ENCODE measurements around the gene ADGRL3. TPM values are rescaled to one million over a fixed set of nuclear protein-coding genes. Genes with fewer than 3 reads are reported as not detected.

Gene ADGRL3
- total RNA-seq, 1 donor from 2014 or later, result 31.3 TPM

DNA sequence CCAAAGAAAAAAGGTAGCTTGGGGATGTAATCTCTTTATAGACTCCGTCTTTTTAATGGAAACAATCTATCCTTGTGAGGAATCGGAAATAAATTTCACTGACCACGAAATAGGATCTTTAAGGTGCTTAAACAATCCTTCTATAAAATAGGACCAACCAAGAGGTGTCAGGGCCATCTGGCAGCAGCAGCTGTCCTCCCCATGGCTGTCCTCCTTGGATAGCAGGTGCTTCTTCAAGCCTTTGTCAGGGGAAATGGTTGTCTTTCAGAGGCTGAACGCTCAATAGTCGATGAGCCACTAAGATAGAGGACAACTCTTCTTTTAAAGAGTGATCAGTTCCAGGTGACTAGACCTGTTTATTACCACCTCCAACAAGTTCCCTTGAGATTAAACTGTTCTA is 231.0 kb downstream of the ADGRL3 start:
- Mint-ChIP-seq H3K4me3 (ENCODE audit: unreplicated experiment) (no peak overlapping the region), H3K4me1 (ENCODE audit: low read depth, unreplicated experiment) (no peaks in the 10 kb centered on the region), H3K36me3 (ENCODE audit: low read depth, unreplicated experiment) (peaks cover 2% of the 10 kb centered on the region), H3K27me3 (ENCODE audit: low read depth, unreplicated experiment) (no peaks in the 10 kb centered on the region), H3K27ac (ENCODE audit: unreplicated experiment) (no peak overlapping the region), H3K9me3 (ENCODE audit: unreplicated experiment) (no peaks in the 10 kb centered on the region)
- Histone ChIP-seq H3K79me2 (ENCODE audit: insufficient read depth, low read length) (no peaks in the 10 kb centered on the region), H2AFZ (ENCODE audit: low read depth, low read length) (no peak overlapping the region), H3K27ac (ENCODE audit: low read depth, low read length) (no peak overlapping the region), H3K9ac (ENCODE audit: low read length) (no peak overlapping the region), H3K36me3 (ENCODE audit: insufficient read depth, low read length) (no peaks in the 10 kb centered on the region), H3K27me3 (ENCODE audit: insufficient read depth, low read length) (no peaks in the 10 kb centered on the region), H3K4me2 (ENCODE audit: low read length) (no peak overlapping the region), H3K4me3 (ENCODE audit: insufficient read depth, low read depth, low read length) (no peak overlapping the region), H4K20me1 (ENCODE audit: insufficient read depth, low read length) (no peaks in the 10 kb centered on the region), H3K4me1 (ENCODE audit: insufficient read depth, low read length) (no peaks in the 10 kb centered on the region), H3K9me3 (ENCODE audit: insufficient read depth, low read depth, low read length) (no peaks in the 10 kb centered on the region)
- no peak for FAIRE-seq
- no peak for TF ChIP-seq EZH2 (IDR thresholded peaks at IDR 0.05; ENCODE audit: insufficient read depth, low read length)
- TF ChIP-seq, protein P1, sequence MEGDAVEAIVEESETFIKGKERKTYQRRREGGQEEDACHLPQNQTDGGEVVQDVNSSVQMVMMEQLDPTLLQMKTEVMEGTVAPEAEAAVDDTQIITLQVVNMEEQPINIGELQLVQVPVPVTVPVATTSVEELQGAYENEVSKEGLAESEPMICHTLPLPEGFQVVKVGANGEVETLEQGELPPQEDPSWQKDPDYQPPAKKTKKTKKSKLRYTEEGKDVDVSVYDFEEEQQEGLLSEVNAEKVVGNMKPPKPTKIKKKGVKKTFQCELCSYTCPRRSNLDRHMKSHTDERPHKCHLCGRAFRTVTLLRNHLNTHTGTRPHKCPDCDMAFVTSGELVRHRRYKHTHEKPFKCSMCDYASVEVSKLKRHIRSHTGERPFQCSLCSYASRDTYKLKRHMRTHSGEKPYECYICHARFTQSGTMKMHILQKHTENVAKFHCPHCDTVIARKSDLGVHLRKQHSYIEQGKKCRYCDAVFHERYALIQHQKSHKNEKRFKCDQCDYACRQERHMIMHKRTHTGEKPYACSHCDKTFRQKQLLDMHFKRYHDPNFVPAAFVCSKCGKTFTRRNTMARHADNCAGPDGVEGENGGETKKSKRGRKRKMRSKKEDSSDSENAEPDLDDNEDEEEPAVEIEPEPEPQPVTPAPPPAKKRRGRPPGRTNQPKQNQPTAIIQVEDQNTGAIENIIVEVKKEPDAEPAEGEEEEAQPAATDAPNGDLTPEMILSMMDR (IDR thresholded peaks at IDR 0.05; ENCODE audit: insufficient read depth, low read depth, low read length), result no peak
- DNase-seq (ENCODE audit: low read depth), result no peak

DNA sequence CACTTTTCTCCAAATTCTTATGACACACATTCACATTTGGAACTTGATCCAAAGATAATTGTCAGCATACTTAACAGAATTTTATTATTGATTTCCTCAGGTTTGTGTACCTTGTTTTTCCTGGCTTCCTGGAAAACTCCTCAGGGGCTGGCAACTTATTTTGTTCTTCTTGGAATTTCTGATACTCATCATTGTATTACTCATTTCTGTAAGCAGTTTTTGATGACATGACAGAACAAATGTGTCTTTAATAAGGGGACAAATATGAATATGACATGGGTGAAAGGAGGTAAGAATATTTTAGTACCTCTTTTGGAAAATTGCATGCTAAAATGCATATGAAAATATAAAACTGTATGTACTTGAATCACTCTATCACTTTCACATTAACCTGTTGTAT is 237.8 kb downstream of the ADGRL3 start:
- H3K79me2 ChIP-seq (ENCODE audit: insufficient read depth, low read length), result no peaks in the 10 kb centered on the region
- H4K20me1 ChIP-seq (ENCODE audit: insufficient read depth, low read length), result no peaks in the 10 kb centered on the region
- no peak overlapping the region for H3K4me2 ChIP-seq (ENCODE audit: low read length)
- no peaks in the 10 kb centered on the region for H3K4me1 ChIP-seq (ENCODE audit: insufficient read depth, low read length)
- Mint-ChIP-seq H3K4me3 (ENCODE audit: unreplicated experiment) (no peak overlapping the region), H3K9me3 (ENCODE audit: unreplicated experiment) (no peaks in the 10 kb centered on the region), H3K27ac (ENCODE audit: unreplicated experiment) (no peak overlapping the region), H3K36me3 (ENCODE audit: low read depth, unreplicated experiment) (no peaks in the 10 kb centered on the region), H3K4me1 (ENCODE audit: low read depth, unreplicated experiment) (peaks cover 7% of the 10 kb centered on the region), H3K27me3 (ENCODE audit: low read depth, unreplicated experiment) (no peaks in the 10 kb centered on the region)
- H2AFZ ChIP-seq (ENCODE audit: low read depth, low read length), result no peak overlapping the region
- no peaks in the 10 kb centered on the region for H3K36me3 ChIP-seq (ENCODE audit: insufficient read depth, low read length)
- no peak for FAIRE-seq
- H3K27ac ChIP-seq (ENCODE audit: low read depth, low read length), result no peak overlapping the region
- H3K4me3 ChIP-seq (ENCODE audit: insufficient read depth, low read depth, low read length), result no peak overlapping the region
- TF ChIP-seq, protein P1 (IDR thresholded peaks at IDR 0.05; ENCODE audit: insufficient read depth, low read depth, low read length), result no peak
- TF ChIP-seq EZH2 (IDR thresholded peaks at IDR 0.05; ENCODE audit: insufficient read depth, low read length), result no peak
- no peak for DNase-seq (ENCODE audit: low read depth)
- no peak overlapping the region for H3K9ac ChIP-seq (ENCODE audit: low read length)
- H3K9me3 ChIP-seq (ENCODE audit: insufficient read depth, low read depth, low read length), result no peaks in the 10 kb centered on the region
- H3K27me3 ChIP-seq (ENCODE audit: insufficient read depth, low read length), result no peaks in the 10 kb centered on the region

DNA sequence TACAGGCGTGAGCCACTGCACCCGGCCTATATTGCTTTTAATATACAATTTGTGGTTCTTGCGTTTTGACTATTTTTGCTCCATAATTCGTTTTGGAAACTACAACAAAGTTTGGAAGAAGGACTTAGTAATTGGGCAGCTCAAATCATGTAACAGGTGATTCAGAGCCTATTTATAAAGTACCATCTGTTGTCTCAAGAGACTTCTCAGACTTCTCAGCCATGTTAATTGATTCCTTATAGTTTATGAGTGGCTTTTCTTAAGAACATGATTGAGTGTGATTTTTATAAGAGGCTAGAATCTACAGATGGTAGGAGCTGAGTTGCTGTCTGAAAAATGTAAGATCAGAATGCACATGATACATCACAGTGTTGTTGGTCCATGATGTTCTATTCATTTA is 240.2 kb downstream of the ADGRL3 start:
- no peak overlapping the region for H3K27ac ChIP-seq (ENCODE audit: low read depth, low read length)
- H3K9me3 ChIP-seq (ENCODE audit: insufficient read depth, low read depth, low read length), result no peaks in the 10 kb centered on the region
- no peak overlapping the region for H3K9ac ChIP-seq (ENCODE audit: low read length)
- Mint-ChIP-seq H3K27me3 (ENCODE audit: low read depth, unreplicated experiment) (no peaks in the 10 kb centered on the region), H3K36me3 (ENCODE audit: low read depth, unreplicated experiment) (peaks cover 1% of the 10 kb centered on the region), H3K9me3 (ENCODE audit: unreplicated experiment) (no peaks in the 10 kb centered on the region), H3K4me1 (ENCODE audit: low read depth, unreplicated experiment) (peaks cover 17% of the 10 kb centered on the region), H3K4me3 (ENCODE audit: unreplicated experiment) (no peak overlapping the region), H3K27ac (ENCODE audit: unreplicated experiment) (no peak overlapping the region)
- no peak overlapping the region for H2AFZ ChIP-seq (ENCODE audit: low read depth, low read length)
- FAIRE-seq (no peak), DNase-seq (ENCODE audit: low read depth) (no peak)
- peaks cover 5% of the 10 kb centered on the region for H3K4me1 ChIP-seq (ENCODE audit: insufficient read depth, low read length)
- no peaks in the 10 kb centered on the region for H3K79me2 ChIP-seq (ENCODE audit: insufficient read depth, low read length)
- H3K4me3 ChIP-seq (ENCODE audit: insufficient read depth, low read depth, low read length), result no peak overlapping the region
- no peaks in the 10 kb centered on the region for H3K27me3 ChIP-seq (ENCODE audit: insufficient read depth, low read length)
- no peaks in the 10 kb centered on the region for H3K36me3 ChIP-seq (ENCODE audit: insufficient read depth, low read length)
- H4K20me1 ChIP-seq (ENCODE audit: insufficient read depth, low read length), result no peaks in the 10 kb centered on the region
- H3K4me2 ChIP-seq (ENCODE audit: low read length), result no peak overlapping the region
- TF ChIP-seq EZH2 (IDR thresholded peaks at IDR 0.05; ENCODE audit: insufficient read depth, low read length), result no peak
- TF ChIP-seq, protein P1 (IDR thresholded peaks at IDR 0.05; ENCODE audit: insufficient read depth, low read depth, low read length), result no peak
